Measurements from ENCODE around the gene SLC1A7.

SLC1A7 gene

DNA sequence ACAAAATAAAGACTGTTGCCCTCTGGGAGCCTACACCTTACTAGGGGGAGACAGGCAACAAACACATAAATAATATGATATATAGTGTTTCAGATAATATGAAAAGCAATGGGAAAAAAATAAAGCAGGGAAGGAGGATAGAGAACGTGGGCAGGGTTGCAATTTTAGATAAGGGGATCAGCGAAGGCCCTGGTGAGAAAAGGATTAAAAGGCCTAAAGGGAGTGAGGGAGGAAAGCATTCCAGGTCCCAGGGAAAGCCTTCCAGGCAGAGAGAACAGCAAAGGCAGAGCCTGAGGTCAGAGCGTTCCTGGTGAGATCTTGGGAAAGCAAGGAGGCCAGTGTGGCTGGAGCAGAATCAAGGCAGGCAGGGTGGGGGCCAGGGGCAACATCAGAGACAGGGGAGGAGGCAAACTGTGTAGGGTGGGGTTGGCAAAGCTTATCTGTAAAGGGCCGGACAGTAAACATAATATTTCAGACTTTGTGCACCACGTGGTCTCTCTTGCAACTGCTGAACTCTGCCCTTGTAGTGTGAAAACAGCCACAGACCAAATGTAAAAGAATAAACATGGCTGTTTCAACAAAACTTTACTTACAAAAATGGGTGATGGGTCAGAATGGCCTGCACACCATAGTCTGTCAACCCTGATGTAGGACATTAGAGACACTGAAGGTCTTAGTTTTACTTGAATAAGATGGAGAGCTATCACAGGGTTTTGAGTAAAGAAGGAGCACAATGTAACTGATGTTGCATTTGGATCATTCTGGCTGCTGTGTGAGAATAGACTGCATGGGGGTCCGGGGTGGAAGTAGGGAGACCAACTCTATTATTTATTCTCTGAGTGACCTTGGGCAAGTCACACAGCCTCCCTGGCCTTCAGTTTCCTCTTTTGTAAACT lies 40.9 kb upstream of the SLC1A7 start:
- POLR2A ChIA-PET, result no interaction called here
- H3K27ac ChIP-seq (ENCODE audit: insufficient read depth in 1 of 2, low read depth in 1 of 2, low read length in 2 of 2, poor library complexity in 1 of 2, severe bottlenecking in 2 of 2), result no peak overlapping the region

DNA sequence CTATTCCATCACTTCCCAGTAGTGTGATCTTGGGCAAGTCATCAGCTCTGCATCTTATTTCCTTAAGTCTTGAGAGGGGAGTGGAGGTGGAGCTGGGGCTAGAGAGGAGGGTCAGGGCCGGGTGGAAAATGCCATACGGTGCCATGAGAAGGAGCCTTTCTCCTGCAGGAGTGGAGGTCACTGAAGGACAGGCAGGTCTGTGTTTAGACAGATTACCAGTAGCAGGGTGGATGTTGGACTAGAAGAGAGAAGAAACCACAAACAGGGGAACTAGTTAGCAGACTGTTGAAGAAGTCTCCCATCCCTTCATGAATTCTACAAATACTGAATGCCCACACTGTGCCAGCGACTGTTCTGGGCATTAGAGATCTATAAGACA lies 40.3 kb upstream of the SLC1A7 start:
- Histone ChIP-seq H3K27ac (ENCODE audit: insufficient read depth in 1 of 2, low read depth in 1 of 2, low read length in 2 of 2, poor library complexity in 1 of 2, severe bottlenecking in 2 of 2) (no peak overlapping the region), H3K9me3 (ENCODE audit: control extremely low read depth in 1 of 5, control insufficient read depth in 4 of 5, insufficient read depth in 2 of 5, low read depth in 1 of 5, low read length in 4 of 5) (peaks cover 0 to 2% (median 0%) of the 10 kb centered on the region in 5 experiments), H3K4me1 (ENCODE audit: control extremely low read depth in 1 of 4, control insufficient read depth in 4 of 4, insufficient read depth in 4 of 4, low read length in 3 of 4) (peaks cover 0 to 2% (median 0%) of the 10 kb centered on the region in 4 experiments), H3K27me3 (replicated peaks in 2 of 5; ENCODE audit: control insufficient read depth in 4 of 5, insufficient read depth in 5 of 5, low read length in 4 of 5) (peaks cover 0 to 15% (median 4%) of the 10 kb centered on the region in 5 experiments), H3K4me3 (ENCODE audit: control insufficient read depth in 1 of 7, extremely low read depth in 1 of 7, insufficient read depth in 4 of 7, low read depth in 2 of 7, low read length in 6 of 7) (no peak overlapping the region), H3K36me3 (ENCODE audit: control insufficient read depth in 4 of 4, insufficient read depth in 4 of 4, low read length in 3 of 4) (no peaks in the 10 kb centered on the region)
- ChIA-PET POLR2A (no interaction called here), CTCF (interaction anchor here (1.0 to 4.0 kb wide), 8 partner anchors 9 to 277 kb away, joined by 3 to 16 read pairs (median 4); partner anchors contain the start of gene CPT2)
- no peak for DNase-seq
- WGBS (ENCODE audit: insufficient coverage), result 94% methylated on average over 2 of the region's 3 CpGs

More for the DNA sequence above, 40.9 kb upstream of the SLC1A7 start:
- H3K27me3 ChIP-seq (replicated peaks in 2 of 5; ENCODE audit: control insufficient read depth in 4 of 5, insufficient read depth in 5 of 5, low read length in 4 of 5), result peaks cover 0 to 14% (median 4%) of the 10 kb centered on the region in 5 experiments
- no peaks in the 10 kb centered on the region for H3K36me3 ChIP-seq (ENCODE audit: control insufficient read depth in 4 of 4, insufficient read depth in 4 of 4, low read length in 3 of 4)
- peaks cover 0 to 2% (median 0%) of the 10 kb centered on the region in 4 experiments for H3K4me1 ChIP-seq (ENCODE audit: control extremely low read depth in 1 of 4, control insufficient read depth in 4 of 4, insufficient read depth in 4 of 4, low read length in 3 of 4)
- H3K9me3 ChIP-seq (ENCODE audit: control extremely low read depth in 1 of 5, control insufficient read depth in 4 of 5, insufficient read depth in 2 of 5, low read depth in 1 of 5, low read length in 4 of 5), result peaks cover 0 to 2% (median 0%) of the 10 kb centered on the region in 5 experiments
- H3K4me3 ChIP-seq (ENCODE audit: control insufficient read depth in 1 of 7, extremely low read depth in 1 of 7, insufficient read depth in 4 of 7, low read depth in 2 of 7, low read length in 6 of 7), result no peak overlapping the region
- WGBS (ENCODE audit: insufficient coverage), result 94% methylated on average over 6 of the region's 6 CpGs
- CTCF ChIA-PET, result interaction anchor here (0.9 to 4.0 kb wide), 8 partner anchors 9 to 278 kb away, joined by 3 to 16 read pairs (median 4); no protein-coding TSS in a partner anchor
- no peak for DNase-seq

DNA sequence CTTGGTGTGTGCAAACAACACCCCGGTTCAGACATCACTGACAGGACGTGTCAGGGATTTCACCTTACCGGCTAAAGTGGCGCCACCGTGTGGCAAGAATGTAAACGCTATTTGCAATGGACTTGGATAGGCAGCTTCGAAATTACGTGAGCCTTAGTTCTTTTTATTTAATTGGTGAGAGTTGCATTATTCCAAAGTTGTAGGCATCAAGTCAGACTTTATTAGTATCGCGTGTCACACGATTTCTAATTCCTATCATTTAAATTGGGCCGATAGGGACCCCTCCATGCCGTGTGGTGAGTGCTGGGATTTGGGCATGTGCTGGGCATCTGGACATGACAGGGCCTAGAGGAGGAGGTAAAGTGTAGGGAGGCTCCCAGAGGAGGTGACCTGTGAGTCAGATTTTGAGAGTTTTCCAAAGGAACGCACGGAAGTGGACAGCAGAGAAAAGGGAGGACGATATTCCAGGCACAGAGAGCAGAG lies 39.7 kb upstream of the SLC1A7 start:
- no peak overlapping the region for H3K27ac ChIP-seq (ENCODE audit: insufficient read depth in 1 of 2, low read depth in 1 of 2, low read length in 2 of 2, poor library complexity in 1 of 2, severe bottlenecking in 2 of 2)
- 26% methylated on average over 13 of the region's 16 CpGs for WGBS (ENCODE audit: insufficient coverage)
- H3K27me3 ChIP-seq (replicated peaks in 2 of 5; ENCODE audit: control insufficient read depth in 4 of 5, insufficient read depth in 5 of 5, low read length in 4 of 5), result peaks cover 0 to 17% (median 4%) of the 10 kb centered on the region in 5 experiments
- peaks cover 0 to 2% (median 0%) of the 10 kb centered on the region in 5 experiments for H3K9me3 ChIP-seq (ENCODE audit: control extremely low read depth in 1 of 5, control insufficient read depth in 4 of 5, insufficient read depth in 2 of 5, low read depth in 1 of 5, low read length in 4 of 5)
- ChIA-PET CTCF (interaction anchor here (1.0 to 4.0 kb wide), 7 partner anchors 8 to 277 kb away, joined by 3 to 16 read pairs (median 5); partner anchors contain the start of gene CPT2), POLR2A (no interaction called here)
- peaks cover 0 to 2% (median 0%) of the 10 kb centered on the region in 4 experiments for H3K4me1 ChIP-seq (ENCODE audit: control extremely low read depth in 1 of 4, control insufficient read depth in 4 of 4, insufficient read depth in 4 of 4, low read length in 3 of 4)
- H3K4me3 ChIP-seq (ENCODE audit: control insufficient read depth in 1 of 7, extremely low read depth in 1 of 7, insufficient read depth in 4 of 7, low read depth in 2 of 7, low read length in 6 of 7), result no peak overlapping the region
- peak; percentile 78 to 89 (median 84) for DNase-seq
- H3K36me3 ChIP-seq (ENCODE audit: control insufficient read depth in 4 of 4, insufficient read depth in 4 of 4, low read length in 3 of 4), result no peaks in the 10 kb centered on the region

DNA sequence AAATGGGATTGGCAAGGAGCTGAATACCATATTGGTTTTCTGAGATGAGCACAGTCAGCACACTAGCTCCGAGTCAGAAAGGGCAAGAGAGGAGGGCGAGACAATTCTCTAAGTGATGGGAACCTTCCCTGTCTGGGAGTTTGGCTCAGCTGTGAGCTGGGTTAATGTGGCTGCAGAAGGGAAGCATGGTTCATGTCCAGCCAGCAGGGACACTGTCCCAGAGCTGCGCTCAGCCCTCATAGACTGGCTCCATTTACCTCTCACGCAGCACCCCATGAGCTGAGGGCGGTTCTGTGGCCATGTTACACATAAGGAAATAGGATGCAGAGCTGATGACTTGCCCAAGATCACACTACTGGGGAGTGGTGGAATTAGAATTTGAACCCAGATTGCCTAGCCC lies 38.5 kb upstream of the SLC1A7 start:
- H3K9me3 ChIP-seq (ENCODE audit: control extremely low read depth in 1 of 5, control insufficient read depth in 4 of 5, insufficient read depth in 2 of 5, low read depth in 1 of 5, low read length in 4 of 5), result peaks cover 0 to 2% (median 0%) of the 10 kb centered on the region in 5 experiments
- CTCF ChIA-PET, result interaction anchor here (1.4 to 4.0 kb wide), 4 partner anchors 9 to 275 kb away, joined by 4 to 16 read pairs (median 8); no protein-coding TSS in a partner anchor
- no peaks in the 10 kb centered on the region for H3K36me3 ChIP-seq (ENCODE audit: control insufficient read depth in 4 of 4, insufficient read depth in 4 of 4, low read length in 3 of 4)
- H3K4me3 ChIP-seq (ENCODE audit: control insufficient read depth in 1 of 7, extremely low read depth in 1 of 7, insufficient read depth in 4 of 7, low read depth in 2 of 7, low read length in 6 of 7), result no peak overlapping the region
- 93% methylated on average over 3 of the region's 5 CpGs for WGBS (ENCODE audit: insufficient coverage)
- DNase-seq, result no peak
- POLR2A ChIA-PET, result interaction anchor here (0.6 kb wide), 1 partner anchor 272 kb away, joined by 3 read pairs; no protein-coding TSS in a partner anchor
- peaks cover 0 to 17% (median 4%) of the 10 kb centered on the region in 5 experiments for H3K27me3 ChIP-seq (replicated peaks in 2 of 5; ENCODE audit: control insufficient read depth in 4 of 5, insufficient read depth in 5 of 5, low read length in 4 of 5)
- no peak overlapping the region for H3K27ac ChIP-seq (ENCODE audit: insufficient read depth in 1 of 2, low read depth in 1 of 2, low read length in 2 of 2, poor library complexity in 1 of 2, severe bottlenecking in 2 of 2)
- H3K4me1 ChIP-seq (ENCODE audit: control extremely low read depth in 1 of 4, control insufficient read depth in 4 of 4, insufficient read depth in 4 of 4, low read length in 3 of 4), result peaks cover 0 to 2% (median 0%) of the 10 kb centered on the region in 4 experiments

DNA sequence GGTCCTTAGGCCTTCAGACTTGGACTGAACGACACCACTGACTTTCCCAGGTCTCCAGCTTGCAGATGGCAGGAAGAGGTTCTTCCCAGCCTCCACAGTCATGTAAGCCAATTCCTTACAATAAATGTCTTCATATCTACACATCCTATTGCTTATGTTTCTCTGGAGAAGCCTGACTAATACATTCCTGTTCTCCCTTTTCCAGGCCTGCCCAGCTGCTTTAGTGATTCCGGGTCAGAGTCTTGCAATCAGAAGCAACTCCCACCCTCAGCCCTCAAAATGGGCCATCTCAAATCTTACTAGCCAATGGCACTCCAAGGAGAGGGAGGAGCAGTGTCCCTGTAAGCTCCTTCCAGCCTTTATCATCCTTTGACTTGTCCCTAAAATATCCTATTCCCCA lies 37.8 kb upstream of the SLC1A7 start:
- POLR2A ChIA-PET, result interaction anchor here (0.6 kb wide), 1 partner anchor 272 kb away, joined by 3 read pairs; no protein-coding TSS in a partner anchor
- peaks cover 0 to 2% (median 0%) of the 10 kb centered on the region in 4 experiments for H3K4me1 ChIP-seq (ENCODE audit: control extremely low read depth in 1 of 4, control insufficient read depth in 4 of 4, insufficient read depth in 4 of 4, low read length in 3 of 4)

DNA sequence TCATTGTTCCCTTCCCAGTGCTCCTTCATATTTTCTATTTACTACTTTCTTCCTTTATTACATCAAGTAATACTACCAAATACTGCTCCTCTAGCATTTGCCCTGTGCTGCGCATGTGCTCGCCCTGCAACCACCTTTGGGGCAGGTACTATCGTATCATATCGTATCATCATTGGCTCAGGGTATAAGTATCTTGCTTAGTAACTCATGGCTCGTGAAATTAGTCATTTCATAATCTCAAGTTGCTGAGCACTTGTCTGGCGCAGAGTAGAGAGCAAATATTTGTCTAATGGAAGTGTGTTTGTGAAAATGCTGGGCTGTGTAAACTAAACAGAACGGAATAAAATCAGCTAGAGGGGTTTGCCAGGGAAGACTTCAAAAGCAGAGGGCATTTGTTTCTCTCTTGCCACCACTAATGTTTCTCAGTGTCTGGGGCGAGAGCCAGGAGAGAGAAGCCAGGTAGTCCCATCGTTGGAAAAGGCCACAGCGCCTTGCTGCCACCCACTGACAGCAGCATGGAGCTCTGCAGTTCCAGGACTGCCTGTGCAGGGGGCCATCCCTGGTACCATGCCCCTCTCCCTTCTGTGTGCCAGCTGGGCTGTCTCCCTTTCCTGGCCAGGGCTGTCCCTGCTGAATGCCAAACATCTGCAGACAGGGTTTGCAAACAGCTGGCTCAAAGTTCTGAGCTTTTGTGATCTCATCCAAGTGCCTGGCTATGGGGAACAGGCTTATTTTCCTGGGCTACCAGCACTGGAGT lies 34.2 kb upstream of the SLC1A7 start:
- no peak for DNase-seq
- no peaks in the 10 kb centered on the region for H3K4me1 ChIP-seq (ENCODE audit: control extremely low read depth in 1 of 4, control insufficient read depth in 4 of 4, insufficient read depth in 4 of 4, low read length in 3 of 4)
- H3K4me3 ChIP-seq (ENCODE audit: control insufficient read depth in 1 of 7, extremely low read depth in 1 of 7, insufficient read depth in 4 of 7, low read depth in 2 of 7, low read length in 6 of 7), result no peak overlapping the region
- no peak overlapping the region for H3K27ac ChIP-seq (ENCODE audit: insufficient read depth in 1 of 2, low read depth in 1 of 2, low read length in 2 of 2, poor library complexity in 1 of 2, severe bottlenecking in 2 of 2)
- no peaks in the 10 kb centered on the region for H3K9me3 ChIP-seq (ENCODE audit: control extremely low read depth in 1 of 5, control insufficient read depth in 4 of 5, insufficient read depth in 2 of 5, low read depth in 1 of 5, low read length in 4 of 5)
- H3K27me3 ChIP-seq (replicated peaks in 2 of 5; ENCODE audit: control insufficient read depth in 4 of 5, insufficient read depth in 5 of 5, low read length in 4 of 5), result peaks cover 0 to 20% (median 4%) of the 10 kb centered on the region in 5 experiments
- ChIA-PET POLR2A (no interaction called here), CTCF (interaction anchor here (0.6 to 2.4 kb wide), 2 partner anchors 9 to 70 kb away, joined by 4 to 8 read pairs; no protein-coding TSS in a partner anchor)
- 93% methylated on average over 10 of the region's 10 CpGs for whole genome bisulfite sequencing (ENCODE audit: insufficient coverage)
- H3K36me3 ChIP-seq (ENCODE audit: control insufficient read depth in 4 of 4, insufficient read depth in 4 of 4, low read length in 3 of 4), result no peaks in the 10 kb centered on the region

More for the DNA sequence above, 37.8 kb upstream of the SLC1A7 start:
- no peak for DNase-seq
- no peaks in the 10 kb centered on the region for H3K36me3 ChIP-seq (ENCODE audit: control insufficient read depth in 4 of 4, insufficient read depth in 4 of 4, low read length in 3 of 4)
- WGBS (ENCODE audit: insufficient coverage), result 92% methylated on average over 1 of the region's 2 CpGs
- no peak overlapping the region for H3K4me3 ChIP-seq (ENCODE audit: control insufficient read depth in 1 of 7, extremely low read depth in 1 of 7, insufficient read depth in 4 of 7, low read depth in 2 of 7, low read length in 6 of 7)
- CTCF ChIA-PET, result interaction anchor here (1.4 to 4.0 kb wide), 4 partner anchors 8 to 275 kb away, joined by 4 to 16 read pairs (median 8); no protein-coding TSS in a partner anchor
- peaks cover 0 to 17% (median 4%) of the 10 kb centered on the region in 5 experiments for H3K27me3 ChIP-seq (replicated peaks in 2 of 5; ENCODE audit: control insufficient read depth in 4 of 5, insufficient read depth in 5 of 5, low read length in 4 of 5)
- H3K9me3 ChIP-seq (ENCODE audit: control extremely low read depth in 1 of 5, control insufficient read depth in 4 of 5, insufficient read depth in 2 of 5, low read depth in 1 of 5, low read length in 4 of 5), result no peaks in the 10 kb centered on the region
- H3K27ac ChIP-seq (ENCODE audit: insufficient read depth in 1 of 2, low read depth in 1 of 2, low read length in 2 of 2, poor library complexity in 1 of 2, severe bottlenecking in 2 of 2), result no peak overlapping the region
